ENCODE results near the gene MRPL43. TPM values are rescaled to one million over a fixed set of nuclear protein-coding genes. Genes with fewer than 3 reads are reported as not detected.

Gene MRPL43
- total RNA-seq = 50.1 and 50.5 TPM in 2 replicates

GRCh38 chr10:100986952-100987684, at the start of gene MRPL43, which contains the start of gene TWNK:
MRPL43 (minus strand) TSS chr10:100987497; CDS start chr10:100987443, 54 bp downstream.
TWNK (plus strand) TSS chr10:100987543; CDS start chr10:100988211, 668 bp downstream.

DNA sequence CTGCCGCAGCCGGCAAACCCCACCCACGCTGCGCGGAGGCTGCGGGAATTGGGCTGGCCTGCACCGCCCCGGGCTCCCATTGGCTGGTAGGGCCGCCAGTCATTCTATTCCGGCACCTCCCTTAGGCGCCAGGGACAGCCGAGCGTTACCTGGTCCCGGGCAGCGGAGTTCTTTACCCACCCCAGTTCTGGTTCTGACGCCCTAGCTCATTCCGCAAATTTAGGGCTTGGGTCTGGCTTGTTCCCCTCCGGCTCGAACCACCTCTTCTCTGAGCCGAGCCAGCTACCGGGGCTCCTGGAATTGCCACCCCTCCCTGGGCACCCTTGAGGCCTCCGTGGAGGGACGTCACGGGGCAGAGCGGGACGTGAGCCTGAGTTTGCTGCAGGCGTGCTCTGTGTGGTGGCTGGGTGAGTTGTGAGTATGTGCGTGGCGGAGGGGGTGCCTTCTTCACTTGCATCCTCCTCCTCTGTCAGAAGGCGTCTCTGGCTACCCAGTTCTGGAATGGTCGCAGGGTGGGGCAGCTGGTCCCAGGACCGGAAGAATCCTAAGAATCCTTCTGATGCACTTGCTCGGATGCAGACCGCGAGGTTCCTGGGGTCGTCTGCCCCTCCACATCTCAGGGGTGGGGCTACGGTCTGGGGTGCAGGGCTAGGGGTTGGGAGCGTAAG, 44.0 kb upstream of the MRPL43 start, which contains the start of the genes PDZD7 and SFXN3:
TSS of gene PDZD7 (minus strand) at position 2 of the 668 bp plus-strand sequence. CDS start 910 bp downstream, outside the sequence.
TSS of gene SFXN3 (plus strand) at position 107 of the 668 bp plus-strand sequence. CDS start 3,461 bp downstream, outside the sequence.

GRCh38 chr10:100999742-101000126, 12.4 kb upstream of the MRPL43 start, which contains the start of gene LZTS2:
LZTS2 (plus strand) TSS chr10:100999808; CDS start chr10:101002539, 2,731 bp downstream.

GRCh38 chr10:100969187-100970075, 17.9 kb downstream of the MRPL43 start, which contains the start of gene SEMA4G:
SEMA4G (plus strand) TSS chr10:100969504; CDS start chr10:100972913, 3,409 bp downstream.

Other genes starting within 250 kb of the MRPL43 start
- not detected in 2 replicates for gene PAX2, start 241.9 kb downstream of the MRPL43 start, total RNA-seq
- 20.6 and 22.8 TPM in 2 replicates for gene SLF2, start 74.5 kb downstream of the MRPL43 start, total RNA-seq
- gene SEMA4G, start 18.0 kb downstream of the MRPL43 start, total RNA-seq = 0.43 and 0.92 TPM in 2 replicates
- 4.0 and 4.1 TPM in 2 replicates for gene TWNK, start within 50 bp of the MRPL43 start, total RNA-seq
- gene LZTS2, start 12.3 kb upstream of the MRPL43 start, total RNA-seq = 43.4 and 87.9 TPM in 2 replicates
- 0.28 and 1.1 TPM in 2 replicates for gene PDZD7, start 43.6 kb upstream of the MRPL43 start, total RNA-seq
- 39.5 and 39.8 TPM in 2 replicates for gene SFXN3, start 43.7 kb upstream of the MRPL43 start, total RNA-seq
- 18.2 and 30.3 TPM in 2 replicates for gene KAZALD1, start 74.5 kb upstream of the MRPL43 start, total RNA-seq
- gene TLX1, start 143.8 kb upstream of the MRPL43 start, total RNA-seq = not detected in 2 replicates
- gene LBX1, start 242.0 kb upstream of the MRPL43 start, total RNA-seq = not detected in 2 replicates